Neural cell (in vitro differentiated cells): ENCODE data around the gene DIAPH1.

Experiments
- EP300 ChIP-seq: fragments of 450-650 bp; conservative IDR thresholded peaks from 2 replicates; pipeline ENCODE4 v1.6.1; 2014; ENCODE audit warnings: antibody characterized with exemption, mild to moderate bottlenecking, moderate library complexity; ENCODE audit not compliant: poor library complexity, severe bottlenecking
- EZH2 ChIP-seq: fragments of 200-600, 300-800 bp; shearing (Covaris generic), sonication (generic); IDR thresholded peaks from 2 replicates; pipeline ENCODE4 v1.6.1; 2014; ENCODE audit warnings: antibody characterized with exemption, low read length, borderline replicate concordance, mild to moderate bottlenecking; ENCODE audit not compliant: insufficient read depth, poor library complexity, severe bottlenecking
- MXI1 ChIP-seq: fragments of 450-650 bp; conservative IDR thresholded peaks from 2 replicates; pipeline ENCODE4 v1.6.1; 2014; ENCODE audit warnings: antibody characterized with exemption, mild to moderate bottlenecking; ENCODE audit not compliant: poor library complexity, severe bottlenecking
- POLR2AphosphoS5 ChIP-seq: IDR thresholded peaks from 2 replicates; pipeline ENCODE4 v1.6.1; 2012
- RAD21 ChIP-seq: fragments of 450-650 bp; conservative IDR thresholded peaks from 2 replicates; pipeline ENCODE4 v1.6.1; 2014; ENCODE audit warnings: antibody characterized with exemption, mild to moderate bottlenecking, moderate library complexity
- SMC3 ChIP-seq: fragments of 450-650 bp; conservative IDR thresholded peaks from 2 replicates; pipeline ENCODE4 v1.6.1; 2014; ENCODE audit warnings: antibody characterized with exemption, mild to moderate bottlenecking, moderate library complexity; ENCODE audit not compliant: poor library complexity
- TAF1 ChIP-seq: IDR thresholded peaks from 2 replicates; pipeline ENCODE4 v1.6.1; 2012; ENCODE audit warnings: low read depth
- TF ChIP-seq, protein P1 (sequence below): fragments of 450-650 bp; IDR thresholded peaks from 2 replicates; pipeline ENCODE4 v1.5.1; 2014; ENCODE audit warnings: antibody characterized with exemption, mild to moderate bottlenecking, moderate library complexity; ENCODE audit not compliant: poor library complexity, severe bottlenecking

DNA sequence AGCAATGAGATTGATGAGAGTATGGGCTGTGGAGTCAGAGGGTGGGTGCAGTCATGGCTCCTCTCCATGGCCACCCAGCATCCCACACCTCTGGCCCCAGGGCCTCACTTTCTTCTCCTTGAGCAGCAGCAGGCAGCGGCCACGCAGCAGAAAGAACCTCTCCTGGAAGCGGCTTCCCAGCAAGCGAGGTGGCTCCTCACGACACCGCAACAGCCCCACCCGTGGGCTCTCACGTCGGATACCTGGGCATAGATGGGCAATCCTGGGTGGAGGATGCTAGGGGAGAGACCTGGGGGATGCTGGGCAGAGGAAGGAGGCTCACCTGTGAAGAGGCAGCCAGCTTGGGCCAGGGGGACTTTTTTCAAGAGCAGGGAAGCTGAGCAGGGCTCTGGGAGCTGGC, 37.6 kb upstream of the DIAPH1 start:
- TF ChIP-seq, protein P1, sequence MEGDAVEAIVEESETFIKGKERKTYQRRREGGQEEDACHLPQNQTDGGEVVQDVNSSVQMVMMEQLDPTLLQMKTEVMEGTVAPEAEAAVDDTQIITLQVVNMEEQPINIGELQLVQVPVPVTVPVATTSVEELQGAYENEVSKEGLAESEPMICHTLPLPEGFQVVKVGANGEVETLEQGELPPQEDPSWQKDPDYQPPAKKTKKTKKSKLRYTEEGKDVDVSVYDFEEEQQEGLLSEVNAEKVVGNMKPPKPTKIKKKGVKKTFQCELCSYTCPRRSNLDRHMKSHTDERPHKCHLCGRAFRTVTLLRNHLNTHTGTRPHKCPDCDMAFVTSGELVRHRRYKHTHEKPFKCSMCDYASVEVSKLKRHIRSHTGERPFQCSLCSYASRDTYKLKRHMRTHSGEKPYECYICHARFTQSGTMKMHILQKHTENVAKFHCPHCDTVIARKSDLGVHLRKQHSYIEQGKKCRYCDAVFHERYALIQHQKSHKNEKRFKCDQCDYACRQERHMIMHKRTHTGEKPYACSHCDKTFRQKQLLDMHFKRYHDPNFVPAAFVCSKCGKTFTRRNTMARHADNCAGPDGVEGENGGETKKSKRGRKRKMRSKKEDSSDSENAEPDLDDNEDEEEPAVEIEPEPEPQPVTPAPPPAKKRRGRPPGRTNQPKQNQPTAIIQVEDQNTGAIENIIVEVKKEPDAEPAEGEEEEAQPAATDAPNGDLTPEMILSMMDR = no peak
- no peak for TF ChIP-seq EZH2
- no peak for TF ChIP-seq POLR2AphosphoS5
- TF ChIP-seq RAD21 = no peak
- TF ChIP-seq MXI1 = no peak
- no peak for TF ChIP-seq SMC3
- no peak for TF ChIP-seq EP300
- no peak for TF ChIP-seq TAF1
